Right lobe of liver (tissue), 6 donors: ENCODE results near the gene NOL12. TPM values are rescaled to one million over a fixed set of nuclear protein-coding genes. Genes with fewer than 3 reads are reported as not detected.
"Not testable (repeated sequence)": the region's sequence is repeated elsewhere in the genome, so short reads cannot be mapped to it uniquely, and the experiment has no call there.

Source experiments
- ATAC-seq, 4 donors: fragments of 200-7000 bp; cut with Tn5 transposase; one replicate each; pipeline ENCODE4 v1.9.1; 2020; ENCODE audit warnings: mild to moderate bottlenecking in 4 of 4, moderate library complexity in 4 of 4
- DNase-seq, 3 donors: peaks; one replicate each; pipeline ENCODE4 v3.0.0-alpha.2; 2020
- H3K27ac ChIP-seq, 3 donors: fragments of 200-600 bp; one replicate each; pipeline ENCODE4 v1.8.0; 2022
- H3K27me3 ChIP-seq, 2 donors: fragments of 200-600 bp; one replicate each; pipeline ENCODE4 v1.8.0; 2022
- H3K36me3 ChIP-seq, 4 donors: fragments of 200-600 bp; sonication (generic) in 1 of 4; one replicate each; pipeline versions ENCODE4 v1.5.1 to v1.8.0; 2017 to 2022; ENCODE audit warnings: control low read depth in 1 of 4
- H3K4me1 ChIP-seq, 4 donors: fragments of 200-600 bp; sonication (generic) in 1 of 4; one replicate each; pipeline versions ENCODE4 v1.5.1 to v1.8.0; 2017 to 2022; ENCODE audit warnings: control low read depth in 1 of 4
- H3K4me3 ChIP-seq, 3 donors: fragments of 200-600 bp; one replicate each; pipeline ENCODE4 v1.8.0; 2022
- H3K9me3 ChIP-seq, 4 donors: fragments of 200-600 bp; sonication (generic) in 1 of 4; one replicate each; pipeline versions ENCODE4 v1.5.1 to v1.8.0; 2017 to 2022; ENCODE audit warnings: control low read depth in 1 of 4
- CTCF ChIP-seq, 4 donors: fragments of 200-600 bp in 3 of 4; fragments of 450-650 bp in 1 of 4; IDR thresholded peaks; one replicate each; pipeline versions ENCODE4 v1.5.1 to v1.8.0; 2016 to 2022; ENCODE audit warnings: antibody characterized with exemption in 4 of 4, mild to moderate bottlenecking in 2 of 4
- POLR2A ChIP-seq: fragments of 450-650 bp; IDR thresholded peaks from one replicate; pipeline ENCODE4 v1.6.1; 2017; ENCODE audit warnings: antibody characterized with exemption, mild to moderate bottlenecking
- WGBS: methylation state at CpG from one replicate; pipeline ENCODE4 v1.1.6; 2018; ENCODE audit warnings: low coverage, low lambda C conversion rate; ENCODE audit not compliant: insufficient coverage; ENCODE audit errors: missing lambda C conversion rate; 5-methylcytosine and 5-hydroxymethylcytosine counted together
- intact Hi-C, 2 donors: fragments of 100-400 bp; cut with DNase I; formaldehyde crosslinking; loops; one replicate each; pipeline versions ENCODE4 v1.11.2 to v1.14.1; 2022
- total RNA-seq, 6 experiments: library from RNA; depleted of rRNA in 2 of 6; stranded (reverse); fragments of >200 nt in 2 of 6; fragmentation: NEBNext Ultra II Directional in 3 of 6; extraction: Animal tissue kit (Norgen Biotek cat#: 25700) in 3 of 6; gene quantifications; one replicate each; pipeline versions ENCODE4 v1.1.0 to v1.2.4, GENCODE V29; 2016 to 2023
- donor health status: DM: no; HTN: yes; CAD: no.
- donor health status: DM: no; HTN: no; CAD: no.
- donor health status: DM: no; HTN: no; CAD: no.
- donor health status: DM: no; HTN: yes; CAD: no.
- donor health status: DM: no; HTN: yes; CAD: no.

The NOL12 gene
- total RNA-seq, 6 experiments from 2014 or later, result 8.4 to 16.1 (median 9.4) TPM

- DNase-seq, result peak in 1 of 3 donors; percentile 42
- no peak overlapping the region for H3K27ac ChIP-seq
- H3K27me3 ChIP-seq, result no peaks in the 10 kb centered on the region
- 92% methylated on average over 9 of the region's 17 CpGs for WGBS
- TF ChIP-seq CTCF (IDR thresholded peaks at IDR 0.05) (no peak), POLR2A (no peak)
- peaks cover 0 to 13% (median 0%) of the 10 kb centered on the region in 4 donors for H3K4me1 ChIP-seq
- ATAC-seq, result no peak
- H3K9me3 ChIP-seq, result no peaks in the 10 kb centered on the region
- H3K36me3 ChIP-seq, result no peaks in the 10 kb centered on the region
- H3K4me3 ChIP-seq, result no peak overlapping the region
- intact Hi-C loops, result no loop called here
Observed at GRCh38 chr22:37655252-37655563, 30.9 kb upstream of the NOL12 start.

- H3K4me1 ChIP-seq, result peaks cover 0 to 27% (median 6%) of the 10 kb centered on the region in 4 donors
- ATAC-seq, H3K27me3 ChIP-seq, H3K4me3 ChIP-seq, DNase-seq, H3K9me3 ChIP-seq, intact Hi-C loops, H3K36me3 ChIP-seq, H3K27ac ChIP-seq: not testable (repeated sequence)
- WGBS, result 100% methylated on average over 4 of the region's 4 CpGs
Observed at GRCh38 chr22:37656583-37656982, 29.6 kb upstream of the NOL12 start.

- TF ChIP-seq POLR2A (no peak), CTCF (IDR thresholded peaks at IDR 0.05) (no peak)
- Histone ChIP-seq H3K4me1 (peaks cover 0 to 36% (median 11%) of the 10 kb centered on the region in 4 donors), H3K27me3 (no peaks in the 10 kb centered on the region), H3K9me3 (no peaks in the 10 kb centered on the region), H3K36me3 (no peaks in the 10 kb centered on the region), H3K27ac (peak overlapping the region; percentile 44 to 65 (median 46)), H3K4me3 (peak overlapping the region; percentile 42 to 85 (median 44))
- intact Hi-C loops, result no loop called here
- DNase-seq (no peak), ATAC-seq (no peak)
- WGBS, result 0% methylated on average over 3 of the region's 6 CpGs
Observed at GRCh38 chr22:37657590-37658132, 28.5 kb upstream of the NOL12 start.

GRCh38 chr22:37658133-37659065, 27.7 kb upstream of the NOL12 start, which contains the start of gene PDXP:
Gene PDXP, plus strand, starts transcription at chr22:37658723. Its CDS starts 60 bp downstream, at chr22:37658783.
- Histone ChIP-seq H3K9me3 (no peaks in the 10 kb centered on the region), H3K4me3 (peak within 1 kb of the TSS; percentile 63 to 85 (median 75)), H3K36me3 (no peaks in the 10 kb centered on the region), H3K4me1 (peaks cover 0 to 36% (median 11%) of the 10 kb centered on the region in 4 donors), H3K27me3 (no peaks in the 10 kb centered on the region), H3K27ac (peak within 1 kb of the TSS; percentile 65 to 77 (median 69))
- under 1% methylated on average over 24 of the region's 101 CpGs for WGBS
- DNase-seq (peak; percentile 99 to 100 (median 99)), ATAC-seq (peak; percentile 88 to 95 (median 92))
- intact Hi-C loops, result no loop called here
- TF ChIP-seq POLR2A (peak; percentile 95), CTCF (IDR thresholded peaks at IDR 0.05) (peak in 1 of 4 donors; percentile 6)
